Hematopoietic multipotent progenitor cell treated with erythropoietin and hydrocortisone succinate and interleukin-3 and kit ligand, for 17 days (in vitro differentiated cells): ENCODE measurements around the gene LONP2.

ENCODE experiments used
- DNase-seq: peaks from one replicate; pipeline ENCODE4 v3.0.0-alpha.2; 2015; ENCODE audit warnings: low spot score

Gene LONP2, protein sequence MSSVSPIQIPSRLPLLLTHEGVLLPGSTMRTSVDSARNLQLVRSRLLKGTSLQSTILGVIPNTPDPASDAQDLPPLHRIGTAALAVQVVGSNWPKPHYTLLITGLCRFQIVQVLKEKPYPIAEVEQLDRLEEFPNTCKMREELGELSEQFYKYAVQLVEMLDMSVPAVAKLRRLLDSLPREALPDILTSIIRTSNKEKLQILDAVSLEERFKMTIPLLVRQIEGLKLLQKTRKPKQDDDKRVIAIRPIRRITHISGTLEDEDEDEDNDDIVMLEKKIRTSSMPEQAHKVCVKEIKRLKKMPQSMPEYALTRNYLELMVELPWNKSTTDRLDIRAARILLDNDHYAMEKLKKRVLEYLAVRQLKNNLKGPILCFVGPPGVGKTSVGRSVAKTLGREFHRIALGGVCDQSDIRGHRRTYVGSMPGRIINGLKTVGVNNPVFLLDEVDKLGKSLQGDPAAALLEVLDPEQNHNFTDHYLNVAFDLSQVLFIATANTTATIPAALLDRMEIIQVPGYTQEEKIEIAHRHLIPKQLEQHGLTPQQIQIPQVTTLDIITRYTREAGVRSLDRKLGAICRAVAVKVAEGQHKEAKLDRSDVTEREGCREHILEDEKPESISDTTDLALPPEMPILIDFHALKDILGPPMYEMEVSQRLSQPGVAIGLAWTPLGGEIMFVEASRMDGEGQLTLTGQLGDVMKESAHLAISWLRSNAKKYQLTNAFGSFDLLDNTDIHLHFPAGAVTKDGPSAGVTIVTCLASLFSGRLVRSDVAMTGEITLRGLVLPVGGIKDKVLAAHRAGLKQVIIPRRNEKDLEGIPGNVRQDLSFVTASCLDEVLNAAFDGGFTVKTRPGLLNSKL

DNA sequence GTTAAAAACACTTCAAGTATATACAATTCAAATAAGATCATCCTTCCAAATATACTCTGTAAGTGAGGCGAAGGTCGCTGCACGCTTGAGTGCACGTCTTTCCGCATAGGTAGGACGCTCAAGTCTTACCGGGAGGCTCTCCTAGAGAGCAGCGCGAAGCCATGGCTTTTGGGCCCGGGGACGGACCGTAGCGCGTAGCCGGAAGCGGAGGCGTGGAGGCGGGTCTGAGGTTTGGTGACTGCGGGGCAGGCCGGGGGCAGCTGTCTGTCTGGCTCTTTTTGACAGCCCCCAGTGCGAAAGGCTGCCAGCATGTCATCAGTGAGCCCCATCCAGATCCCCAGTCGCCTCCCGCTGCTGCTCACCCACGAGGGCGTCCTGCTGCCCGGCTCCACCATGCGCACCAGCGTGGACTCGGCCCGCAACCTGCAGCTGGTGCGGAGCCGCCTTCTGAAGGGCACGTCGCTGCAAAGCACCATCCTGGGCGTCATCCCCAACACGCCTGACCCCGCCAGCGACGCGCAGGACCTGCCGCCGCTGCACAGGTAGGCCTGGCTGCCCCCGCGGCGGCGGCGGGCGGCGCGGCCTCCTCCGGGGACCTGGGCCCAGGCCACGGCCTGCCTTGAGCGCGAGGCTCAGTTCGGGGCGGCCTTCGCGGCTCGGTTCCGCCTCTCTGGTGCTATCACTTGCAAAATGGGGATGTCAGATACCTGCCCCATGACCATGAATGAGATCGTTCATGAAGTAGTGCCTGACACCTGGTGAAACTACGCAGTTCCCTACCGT, at the start of gene LONP2:
TSS of gene LONP2 (plus strand) at position 221 of the 783 bp plus-strand sequence. CDS start at position 310, 89 bp downstream.
- peak; percentile 57 for DNase-seq

DNA sequence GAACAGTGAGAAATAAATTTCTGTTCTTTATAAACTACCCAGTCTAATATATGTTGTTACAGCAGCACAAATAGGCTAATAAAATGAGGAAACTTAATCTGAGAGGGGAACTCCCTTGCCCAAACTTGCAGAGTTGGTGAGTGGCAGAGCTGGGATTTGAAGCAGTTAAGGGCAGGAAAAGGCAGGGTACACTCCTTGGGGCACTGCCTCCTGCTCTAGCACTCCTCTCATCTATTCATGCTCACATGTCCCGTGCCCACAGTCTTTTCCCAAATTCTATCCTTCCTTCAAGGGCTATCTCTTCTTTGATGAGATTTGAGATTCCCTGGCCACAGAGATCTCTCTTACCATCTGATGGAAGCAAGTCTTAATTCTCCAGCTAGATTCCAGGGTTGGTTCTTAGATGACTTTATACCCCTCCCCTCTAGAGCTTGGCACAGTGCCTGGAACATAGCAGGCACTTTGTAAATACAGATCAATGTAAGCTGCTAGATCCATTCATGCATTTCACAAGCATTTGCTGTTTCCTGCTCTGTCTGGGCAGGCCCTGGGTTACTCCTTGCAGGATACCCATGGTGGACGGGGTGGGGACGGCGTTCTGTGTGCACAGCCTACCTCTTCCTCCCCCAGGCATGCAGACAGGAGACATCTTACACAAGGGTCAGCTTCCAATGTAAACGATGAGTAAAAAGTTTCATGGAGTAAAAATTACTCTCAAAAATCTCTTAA, 49.1 kb upstream of the LONP2 start:
- DNase-seq: no peak

DNA sequence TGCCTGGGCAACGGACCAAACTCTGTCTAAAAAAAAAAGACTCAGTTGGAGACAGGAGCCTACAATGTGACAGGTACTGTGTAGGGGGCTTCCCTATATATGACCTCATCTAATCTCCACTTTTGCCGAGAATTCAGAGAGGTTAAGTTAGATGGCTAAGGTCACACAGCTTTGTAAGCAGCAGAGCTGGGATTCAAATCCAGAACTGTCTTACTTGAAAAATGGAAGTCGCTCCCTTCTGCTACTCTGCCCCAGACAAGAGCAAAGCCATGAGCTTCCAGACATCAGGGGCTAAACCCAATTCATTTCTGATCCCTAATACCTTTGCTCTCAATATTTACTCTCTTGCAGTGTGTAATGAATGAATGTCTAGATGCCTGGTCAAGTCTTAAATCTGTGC, 46.8 kb upstream of the LONP2 start:
- DNase-seq: no peak

DNA sequence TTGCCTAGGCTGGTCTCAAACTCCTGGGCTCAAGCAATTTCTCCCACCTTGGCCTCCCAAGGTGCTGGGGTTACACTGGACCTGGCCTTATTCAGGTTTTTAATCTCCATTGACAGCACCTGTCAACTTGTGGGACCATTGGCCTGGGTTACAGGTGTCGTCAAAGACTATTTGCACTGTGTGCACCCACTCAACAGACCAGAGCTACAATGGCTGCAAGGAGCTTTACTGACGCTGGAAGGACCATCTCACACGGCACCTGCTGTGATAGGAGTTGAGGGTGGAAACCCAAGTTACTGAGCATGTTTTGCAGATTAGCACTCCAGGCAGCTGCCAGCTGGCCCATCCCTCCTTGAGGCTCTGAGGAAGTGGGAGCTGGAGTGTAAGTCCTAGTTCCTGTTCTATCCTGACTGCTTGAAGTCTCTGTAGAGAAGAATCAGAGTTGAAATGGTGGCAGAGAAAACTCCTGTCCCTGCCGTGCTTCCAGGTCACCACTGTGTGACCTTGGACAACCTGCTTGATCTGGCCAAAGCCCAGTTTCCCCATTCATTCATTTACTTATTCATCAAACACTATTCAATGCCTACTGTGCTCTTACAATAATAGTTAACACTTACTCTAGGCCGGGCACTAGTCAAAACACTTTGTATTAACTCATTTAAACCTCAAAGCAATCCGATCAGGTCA, 42.4 kb upstream of the LONP2 start:
- DNase-seq: no peak

DNA sequence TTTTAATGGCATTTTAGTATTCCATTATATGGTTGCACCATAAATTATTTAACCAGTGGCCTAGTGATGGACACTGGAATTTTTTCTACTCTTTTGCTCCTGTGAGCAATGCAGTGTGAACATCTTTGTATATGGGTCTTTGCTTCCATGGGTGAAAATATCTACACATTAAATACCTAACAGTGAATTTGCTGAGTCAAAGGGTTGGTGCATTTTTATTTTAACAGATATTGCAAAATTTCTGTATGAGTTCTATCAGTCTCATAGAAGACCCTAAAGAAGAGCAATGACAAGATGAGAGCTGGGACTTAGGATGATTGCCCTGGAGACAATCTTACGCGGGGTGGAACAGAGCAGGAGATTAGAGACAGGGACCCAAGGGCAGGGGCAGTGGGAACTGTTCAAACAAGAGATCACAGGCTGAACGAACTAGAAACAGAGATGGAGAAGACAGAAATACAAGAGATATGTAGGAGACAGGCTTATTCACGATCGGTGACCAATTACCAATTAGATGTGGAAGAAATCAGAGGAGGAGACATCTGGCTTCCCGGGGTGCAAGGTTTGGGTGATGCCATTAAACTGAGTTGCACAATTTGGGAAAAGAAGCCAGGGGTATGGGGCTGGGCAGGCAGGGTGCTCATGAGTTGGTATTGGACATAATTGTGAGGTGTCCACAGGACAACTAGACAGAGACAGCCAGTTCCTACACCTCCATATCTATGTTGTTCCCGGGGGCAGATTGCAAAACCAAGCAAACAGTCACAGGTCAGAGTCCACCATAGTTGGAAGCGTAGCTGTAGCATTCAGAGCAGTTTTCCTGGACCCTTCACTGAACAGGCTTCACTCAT, 39.9 kb upstream of the LONP2 start:
- DNase-seq: no peak

DNA sequence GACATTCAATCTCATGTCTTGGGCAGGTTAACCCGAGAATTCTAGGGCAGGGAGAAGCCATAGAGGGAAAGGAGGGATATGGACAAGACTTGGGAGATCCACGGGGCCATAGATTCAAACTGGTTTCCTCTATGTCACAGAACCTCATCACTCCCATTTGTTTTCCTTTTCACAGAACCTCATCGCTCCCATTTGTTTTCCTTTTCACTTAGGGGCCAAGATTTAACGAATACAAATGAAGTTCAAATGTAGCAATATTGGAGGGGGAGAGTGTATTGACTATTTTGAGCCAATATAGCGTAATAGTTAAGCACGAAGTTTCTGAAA, 39.3 kb upstream of the LONP2 start:
- no peak for DNase-seq

DNA sequence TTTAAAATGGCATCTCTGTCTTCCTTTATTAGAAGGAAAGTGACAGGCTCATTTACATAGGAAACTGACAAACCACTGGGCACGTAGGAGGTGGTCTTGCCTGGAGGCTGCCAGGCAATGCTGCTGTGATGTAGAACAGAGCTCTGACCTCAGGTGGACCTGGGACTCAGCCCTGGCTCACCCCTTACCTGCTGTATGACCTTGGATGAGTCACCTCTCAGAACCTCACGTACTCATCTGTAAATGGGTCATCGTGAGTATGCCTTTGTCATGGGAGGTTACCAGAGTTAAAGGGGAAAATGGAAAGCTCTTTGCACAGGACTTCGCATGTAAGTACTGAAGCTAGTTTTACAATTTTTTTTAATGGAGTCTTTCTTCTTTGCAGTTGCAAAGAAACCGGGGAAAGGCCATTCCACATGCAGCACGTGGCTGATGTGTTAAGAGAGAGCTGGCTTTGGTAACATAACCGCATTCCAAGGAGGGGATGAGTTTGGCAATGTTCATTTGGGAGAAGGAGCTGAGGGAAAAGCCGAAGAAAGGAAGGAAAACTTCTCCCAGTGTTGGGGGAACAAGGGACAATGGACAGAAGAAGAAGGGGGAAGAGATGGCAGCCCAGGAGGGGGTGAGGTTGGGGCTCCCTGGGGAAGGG, 37.4 kb upstream of the LONP2 start:
- no peak for DNase-seq

DNA sequence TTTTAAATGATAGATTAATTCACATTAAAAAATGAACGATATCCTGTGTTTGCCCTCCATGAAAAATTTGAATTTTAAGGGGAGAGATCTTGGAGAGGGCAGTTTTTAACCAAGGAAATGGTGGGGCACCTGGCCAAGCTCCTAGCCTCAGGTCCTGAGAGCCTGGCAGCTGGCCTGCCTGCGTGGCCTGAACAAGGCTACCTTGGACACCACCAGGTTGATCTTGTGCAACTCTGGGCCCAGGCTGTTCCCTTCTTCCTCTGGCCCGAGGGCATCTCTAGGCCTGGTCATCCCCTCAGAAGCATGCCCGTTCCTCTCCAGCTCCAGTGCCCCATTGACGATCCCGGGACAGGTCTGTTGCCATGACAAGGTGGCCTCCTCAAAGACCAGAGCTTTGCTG, 33.4 kb upstream of the LONP2 start:
- DNase-seq: no peak

DNA sequence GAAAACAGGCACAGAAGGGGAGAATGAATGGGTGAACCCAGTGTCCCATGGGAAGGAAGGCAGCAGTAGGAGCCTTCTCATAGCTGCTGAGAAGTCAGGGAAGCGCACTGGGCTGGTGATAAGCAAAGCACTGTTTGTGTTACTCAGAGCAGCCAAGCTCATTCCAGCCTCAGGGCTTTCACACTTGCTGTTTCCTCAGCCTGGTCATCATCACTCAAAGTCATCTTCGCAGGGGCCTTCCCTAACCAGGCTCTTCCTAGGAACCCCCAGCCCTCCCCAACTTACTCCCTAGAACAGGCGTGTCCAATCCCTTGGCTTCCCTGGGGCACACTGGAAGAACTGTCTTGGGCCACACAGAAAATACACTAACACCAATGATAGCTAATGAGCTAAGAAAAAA, 32.1 kb upstream of the LONP2 start:
- DNase-seq: no peak

DNA sequence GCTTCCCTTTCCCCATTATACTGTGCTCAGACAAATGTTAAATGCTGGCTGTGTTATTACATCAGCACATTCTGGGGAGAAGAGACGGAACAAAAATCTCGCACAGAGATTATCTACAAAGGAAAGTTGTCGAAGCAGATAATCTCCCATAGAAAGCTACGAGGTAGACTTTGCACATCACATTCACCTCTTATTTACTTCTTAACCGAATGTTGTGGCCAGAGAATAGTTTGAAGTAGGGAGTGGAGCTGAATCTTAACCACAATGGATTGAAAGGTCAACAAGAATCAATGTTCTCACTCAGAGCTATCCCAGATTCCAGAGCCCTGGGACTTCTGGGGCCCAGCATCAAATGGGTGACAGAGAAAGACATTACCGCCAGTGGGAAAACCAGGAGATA, 28.4 kb upstream of the LONP2 start:
- DNase-seq: no peak

DNA sequence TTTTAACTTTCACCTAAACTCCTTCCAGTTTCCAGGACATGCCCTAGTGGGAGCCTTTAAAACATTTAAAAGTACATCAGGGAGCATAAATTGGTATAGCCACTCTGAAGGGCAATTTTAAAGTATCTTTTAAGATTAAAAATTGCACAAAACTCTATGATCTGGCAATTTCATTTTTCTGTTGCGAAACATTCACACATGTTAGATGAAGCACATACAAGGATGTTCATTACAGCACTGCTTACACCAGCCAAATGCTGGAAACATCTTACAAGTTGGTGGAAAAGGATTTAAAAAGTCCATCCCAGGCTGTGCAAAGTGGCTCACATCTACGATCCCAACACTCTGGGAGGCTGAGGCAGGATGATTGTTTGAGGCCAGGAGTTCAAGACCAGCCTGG, 26.4 kb upstream of the LONP2 start:
- no peak for DNase-seq

DNA sequence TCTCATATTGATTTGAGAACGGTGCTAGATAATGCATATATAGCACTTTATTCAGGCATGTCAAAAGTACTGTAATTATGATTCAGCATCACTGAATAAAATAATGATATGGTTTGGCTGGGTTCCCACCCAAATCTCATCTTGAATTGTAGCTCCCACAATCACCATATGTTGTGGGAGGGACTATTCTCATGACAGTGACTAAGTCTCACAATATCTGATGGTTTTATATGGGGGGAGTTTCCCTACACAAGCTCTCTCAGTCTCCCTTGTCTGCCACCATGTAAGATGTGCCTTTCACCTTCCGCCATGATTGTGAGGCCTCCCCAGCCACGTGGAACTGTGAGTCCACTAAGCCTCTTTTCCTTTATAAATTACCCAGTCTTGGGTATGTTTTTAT, 25.6 kb upstream of the LONP2 start:
- no peak for DNase-seq

DNA sequence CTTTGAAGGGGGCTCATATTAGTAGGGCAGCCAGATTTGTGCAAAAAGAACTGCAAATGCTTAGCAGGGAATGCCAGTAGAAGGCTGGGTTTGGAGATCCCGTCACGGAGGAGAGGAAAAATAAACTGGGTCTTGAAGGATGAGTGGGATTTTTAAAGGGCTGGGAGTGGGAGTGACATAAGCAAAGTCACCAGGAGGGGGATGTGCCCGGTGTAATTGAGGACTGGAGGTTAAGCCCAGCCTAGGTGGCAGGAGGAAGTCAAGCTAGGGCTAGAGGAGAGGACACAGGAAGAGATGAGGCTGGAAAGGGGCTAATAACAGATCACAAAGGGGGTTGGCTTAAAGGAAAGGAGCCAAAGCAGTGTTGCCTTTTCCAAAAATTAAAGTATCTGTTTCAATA, 23.2 kb upstream of the LONP2 start:
- no peak for DNase-seq

DNA sequence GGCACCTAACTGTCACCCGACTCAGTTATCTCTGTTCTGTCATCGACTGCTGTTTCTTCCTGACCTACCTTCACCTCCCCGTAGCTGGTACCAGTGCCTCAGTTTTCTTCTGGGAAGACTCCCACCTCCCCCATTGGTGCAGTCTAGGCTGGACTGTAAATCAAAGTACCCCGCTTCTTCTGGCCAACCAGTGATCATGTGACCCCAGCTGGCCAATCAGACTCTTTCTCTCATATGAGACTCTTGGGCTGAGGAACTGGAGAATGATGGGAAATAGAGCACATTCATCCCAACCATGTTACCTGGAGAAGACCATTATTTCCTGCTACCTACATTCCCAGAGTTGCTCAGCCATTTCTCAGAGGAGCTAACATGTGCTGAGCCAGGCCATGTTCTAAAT, 20.6 kb upstream of the LONP2 start:
- no peak for DNase-seq

DNA sequence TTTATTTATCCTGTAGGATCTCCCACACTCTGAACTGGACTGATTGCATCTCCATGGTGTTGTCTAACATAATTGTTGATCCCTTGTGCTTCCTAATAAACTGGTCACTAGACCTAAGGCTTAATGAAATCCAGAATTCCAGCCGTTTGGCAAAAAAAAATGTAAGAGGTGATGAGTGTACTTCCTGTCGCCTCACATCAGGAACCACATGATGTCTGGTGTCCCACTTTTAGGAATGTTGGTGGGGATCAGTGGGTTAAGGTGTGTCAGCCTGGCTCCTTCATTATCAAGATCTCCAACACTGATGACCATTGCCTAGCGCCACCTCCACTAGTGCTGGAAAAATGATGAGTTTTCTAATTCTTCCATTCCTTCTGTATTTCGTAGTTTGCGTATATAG, 18.6 kb upstream of the LONP2 start:
- DNase-seq: no peak

DNA sequence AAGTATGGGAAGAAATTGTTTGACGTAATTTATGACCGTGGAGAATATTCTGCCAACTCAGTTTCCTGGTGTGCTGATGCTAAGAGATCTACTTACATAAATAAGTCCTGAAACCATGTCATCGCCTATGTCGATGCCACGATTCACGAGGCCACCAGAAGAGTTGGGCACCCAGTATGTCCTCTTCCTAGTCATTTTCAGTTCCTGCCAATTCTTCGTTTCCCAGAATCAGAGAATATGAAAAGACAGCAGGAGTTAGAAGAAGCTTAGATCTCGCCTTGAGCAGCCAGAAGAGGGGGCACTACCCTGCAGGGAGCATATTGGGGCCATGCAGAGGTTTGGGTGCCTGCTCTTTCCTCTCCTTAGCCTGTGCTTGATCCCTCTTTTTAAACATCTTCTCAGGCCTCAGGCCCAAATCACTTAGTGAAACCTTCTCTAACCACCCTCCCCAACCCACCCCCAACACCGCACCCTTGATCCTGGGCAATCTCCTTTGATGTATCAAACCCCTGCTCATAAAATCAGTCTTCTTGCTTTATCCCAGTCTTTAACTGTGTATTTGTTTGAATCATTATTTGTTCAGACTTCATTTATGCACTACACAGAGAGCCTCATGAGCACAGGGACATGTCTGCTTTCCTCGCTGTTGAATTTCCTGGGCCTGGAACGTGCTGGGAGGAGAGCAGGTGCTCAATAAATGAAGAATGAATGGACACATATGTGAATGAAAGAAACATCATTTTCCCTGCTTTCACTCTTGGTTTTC, 12.2 kb upstream of the LONP2 start:
- peak; percentile 11 for DNase-seq

DNA sequence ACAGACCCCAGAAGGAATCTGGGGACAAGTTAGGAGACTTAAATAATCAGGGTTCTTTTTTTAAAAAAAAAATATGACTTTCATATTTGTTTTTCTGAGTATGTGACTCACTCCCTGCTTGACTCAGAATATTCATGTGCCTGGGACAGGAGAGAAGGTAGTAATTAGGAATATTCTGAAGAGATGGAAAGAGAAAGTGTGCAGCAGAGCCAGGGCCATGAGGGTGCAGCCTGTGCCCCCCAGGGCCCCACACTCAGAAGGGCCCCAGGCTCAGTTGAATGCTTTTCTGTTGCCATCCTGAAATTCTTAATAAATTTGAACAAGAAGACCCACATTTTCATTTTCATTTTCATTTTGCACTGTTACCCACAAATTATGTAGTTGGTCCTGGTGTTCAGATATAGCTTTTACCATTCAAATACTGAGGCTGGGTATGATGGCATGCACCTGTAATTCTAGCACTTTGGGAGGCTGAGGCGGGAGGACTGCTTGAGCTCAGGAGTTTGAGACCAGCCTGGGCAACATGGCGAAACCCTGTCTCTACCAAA, 11.5 kb upstream of the LONP2 start:
- DNase-seq: no peak

DNA sequence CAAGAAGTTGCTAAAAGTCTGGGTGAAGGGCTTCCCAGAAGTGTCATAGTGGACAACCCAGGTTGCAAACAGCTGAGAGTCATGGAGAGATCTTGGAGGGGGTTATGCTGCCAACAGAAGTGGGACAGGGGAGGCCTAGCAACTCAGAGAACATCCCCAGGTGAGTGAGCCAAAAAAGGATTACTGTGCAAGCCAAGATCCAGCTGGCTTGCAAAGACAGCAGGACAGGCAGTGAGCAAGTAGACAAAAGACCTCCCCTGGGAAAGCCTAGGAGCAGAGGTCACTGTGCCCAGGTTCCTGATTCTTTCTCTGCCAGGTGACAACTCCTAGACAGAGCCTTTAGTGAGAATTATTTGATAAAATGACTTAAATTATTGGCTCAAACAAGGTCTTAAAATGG, 9.5 kb upstream of the LONP2 start:
- no peak for DNase-seq

DNA sequence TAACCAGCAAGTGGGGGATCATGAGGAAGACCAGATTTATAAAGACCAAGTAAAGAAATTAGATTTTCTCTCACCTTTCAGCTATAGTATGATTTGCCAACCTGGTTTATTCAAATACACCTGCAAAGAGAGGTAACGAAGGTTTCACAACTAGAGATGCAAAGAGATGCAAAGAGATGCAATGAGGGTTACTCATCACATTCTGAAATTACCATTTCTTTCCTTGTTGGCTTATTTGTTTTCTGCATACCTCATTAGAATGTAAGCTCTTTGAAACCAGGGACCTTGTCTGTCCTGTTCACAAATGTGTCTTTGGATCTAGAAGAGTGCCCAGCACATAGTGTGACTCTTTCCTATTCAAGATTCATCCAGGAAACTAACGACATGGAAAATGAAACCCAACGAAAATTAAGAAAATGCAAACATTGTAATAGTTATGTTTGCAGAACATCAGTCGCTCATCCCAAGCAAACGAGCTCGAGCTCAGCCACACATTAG, 9.0 kb upstream of the LONP2 start:
- no peak for DNase-seq
